Left ventricle myocardium inferior (tissue), 1 donor: ENCODE measurements around the gene LRMDA. TPM values are rescaled to one million over a fixed set of nuclear protein-coding genes. Genes with fewer than 3 reads are reported as not detected.

Source experiments
- DNase-seq: peaks from one replicate; pipeline ENCODE4 v3.0.0-alpha.2; 2020
- H3K27ac ChIP-seq: fragments of 200-600 bp; replicated peaks from 2 replicates; pipeline ENCODE4 v1.8.0; 2021
- H3K27me3 ChIP-seq: fragments of 200-600 bp; 2 replicates; pipeline ENCODE4 v1.8.0; 2021; ENCODE audit warnings: low read depth
- H3K36me3 ChIP-seq: fragments of 200-600 bp; 2 replicates; pipeline ENCODE4 v1.8.0; 2021
- H3K4me1 ChIP-seq: fragments of 200-600 bp; 2 replicates; pipeline ENCODE4 v1.8.0; 2021
- H3K4me3 ChIP-seq: fragments of 200-600 bp; 2 replicates; pipeline ENCODE4 v1.8.0; 2021; ENCODE audit warnings: mild to moderate bottlenecking, moderate library complexity
- H3K9me3 ChIP-seq: fragments of 200-600 bp; replicated peaks from 2 replicates; pipeline ENCODE4 v1.8.0; 2021
- intact Hi-C: fragments of 100-400 bp; cut with micrococcal nuclease; formaldehyde crosslinking; loops from one replicate; pipeline ENCODE4 v1.11.0; 2022
- total RNA-seq: library from RNA; stranded (reverse); fragmentation: NEBNext Ultra II Directional; extraction: Animal tissue kit (Norgen Biotek cat#: 25700); gene quantifications from one replicate; pipeline ENCODE4 v1.2.1, GENCODE V29; 2021
- TF ChIP-seq, protein P1 (sequence below): fragments of 200-600 bp; IDR thresholded peaks from 2 replicates; pipeline ENCODE4 v1.8.0; 2021; ENCODE audit warnings: antibody characterized with exemption, mild to moderate bottlenecking, borderline replicate concordance
- donor health status: DM: no; HTN: yes; CAD: no; lungs with severe emphysema.

LRMDA gene
- total RNA-seq, 1 donor from 2014 or later, result 18.7 TPM

GRCh38 chr10:75709811-75710210, 278.4 kb downstream of the LRMDA start:
- DNase-seq, result no peak
- intact Hi-C loops, result no loop called here
- Histone ChIP-seq H3K27me3 (no peaks in the 10 kb centered on the region), H3K4me1 (no peaks in the 10 kb centered on the region), H3K36me3 (no peaks in the 10 kb centered on the region), H3K27ac (no peak overlapping the region), H3K4me3 (no peak overlapping the region), H3K9me3 (no peaks in the 10 kb centered on the region)
- TF ChIP-seq, protein P1, sequence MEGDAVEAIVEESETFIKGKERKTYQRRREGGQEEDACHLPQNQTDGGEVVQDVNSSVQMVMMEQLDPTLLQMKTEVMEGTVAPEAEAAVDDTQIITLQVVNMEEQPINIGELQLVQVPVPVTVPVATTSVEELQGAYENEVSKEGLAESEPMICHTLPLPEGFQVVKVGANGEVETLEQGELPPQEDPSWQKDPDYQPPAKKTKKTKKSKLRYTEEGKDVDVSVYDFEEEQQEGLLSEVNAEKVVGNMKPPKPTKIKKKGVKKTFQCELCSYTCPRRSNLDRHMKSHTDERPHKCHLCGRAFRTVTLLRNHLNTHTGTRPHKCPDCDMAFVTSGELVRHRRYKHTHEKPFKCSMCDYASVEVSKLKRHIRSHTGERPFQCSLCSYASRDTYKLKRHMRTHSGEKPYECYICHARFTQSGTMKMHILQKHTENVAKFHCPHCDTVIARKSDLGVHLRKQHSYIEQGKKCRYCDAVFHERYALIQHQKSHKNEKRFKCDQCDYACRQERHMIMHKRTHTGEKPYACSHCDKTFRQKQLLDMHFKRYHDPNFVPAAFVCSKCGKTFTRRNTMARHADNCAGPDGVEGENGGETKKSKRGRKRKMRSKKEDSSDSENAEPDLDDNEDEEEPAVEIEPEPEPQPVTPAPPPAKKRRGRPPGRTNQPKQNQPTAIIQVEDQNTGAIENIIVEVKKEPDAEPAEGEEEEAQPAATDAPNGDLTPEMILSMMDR, result no peak

GRCh38 chr10:75712242-75712880, 280.9 kb downstream of the LRMDA start:
- H3K4me1 ChIP-seq, result no peaks in the 10 kb centered on the region
- TF ChIP-seq, protein P1, result no peak
- no peaks in the 10 kb centered on the region for H3K9me3 ChIP-seq
- intact Hi-C loops, result no loop called here
- no peak overlapping the region for H3K4me3 ChIP-seq
- no peaks in the 10 kb centered on the region for H3K36me3 ChIP-seq
- no peak overlapping the region for H3K27ac ChIP-seq
- no peak for DNase-seq
- no peaks in the 10 kb centered on the region for H3K27me3 ChIP-seq

GRCh38 chr10:75716506-75716905, 285.1 kb downstream of the LRMDA start:
- Histone ChIP-seq H3K27me3 (no peaks in the 10 kb centered on the region), H3K4me1 (no peaks in the 10 kb centered on the region), H3K9me3 (no peaks in the 10 kb centered on the region), H3K4me3 (no peak overlapping the region), H3K36me3 (no peaks in the 10 kb centered on the region), H3K27ac (no peak overlapping the region)
- intact Hi-C loops, result no loop called here
- no peak for DNase-seq
- TF ChIP-seq, protein P1, result no peak

- H3K4me3 ChIP-seq, result no peak overlapping the region
- TF ChIP-seq, protein P1, result no peak
- no peaks in the 10 kb centered on the region for H3K9me3 ChIP-seq
- H3K36me3 ChIP-seq, result no peaks in the 10 kb centered on the region
- H3K27me3 ChIP-seq, result no peaks in the 10 kb centered on the region
- no peaks in the 10 kb centered on the region for H3K4me1 ChIP-seq
- no peak overlapping the region for H3K27ac ChIP-seq
- intact Hi-C loops, result no loop called here
- DNase-seq, result no peak
These were observed 285.9 kb downstream of the LRMDA start for GRCh38 chr10:75717126-75717916.

DNA sequence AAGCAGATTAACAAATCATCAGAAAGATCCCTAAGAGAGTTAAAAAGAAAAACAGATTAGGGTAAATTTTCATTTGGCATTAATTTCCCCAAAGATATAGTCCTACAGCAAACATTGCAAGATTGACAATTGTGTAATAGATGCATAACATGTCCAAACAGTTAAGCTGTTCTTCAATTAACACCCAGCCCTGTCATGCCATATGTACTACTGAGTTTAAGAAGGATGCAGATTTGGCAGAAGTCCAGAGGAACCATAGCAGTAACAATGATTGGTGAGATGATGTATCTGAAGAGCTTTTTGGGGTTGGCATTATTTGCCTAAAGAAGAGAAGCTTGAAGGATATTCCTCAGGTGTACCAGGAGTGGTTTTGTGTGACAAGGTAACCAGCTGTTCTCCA, 287.6 kb downstream of the LRMDA start:
- DNase-seq, result no peak

More for the DNA sequence above, 287.6 kb downstream of the LRMDA start:
- Histone ChIP-seq H3K36me3 (no peaks in the 10 kb centered on the region), H3K27ac (no peak overlapping the region), H3K4me1 (no peaks in the 10 kb centered on the region), H3K27me3 (no peaks in the 10 kb centered on the region), H3K9me3 (no peaks in the 10 kb centered on the region), H3K4me3 (no peak overlapping the region)
- intact Hi-C loops, result no loop called here
- TF ChIP-seq, protein P1, result no peak
